ENCODE data around the gene TMEM45A.

TMEM45A gene

DNA sequence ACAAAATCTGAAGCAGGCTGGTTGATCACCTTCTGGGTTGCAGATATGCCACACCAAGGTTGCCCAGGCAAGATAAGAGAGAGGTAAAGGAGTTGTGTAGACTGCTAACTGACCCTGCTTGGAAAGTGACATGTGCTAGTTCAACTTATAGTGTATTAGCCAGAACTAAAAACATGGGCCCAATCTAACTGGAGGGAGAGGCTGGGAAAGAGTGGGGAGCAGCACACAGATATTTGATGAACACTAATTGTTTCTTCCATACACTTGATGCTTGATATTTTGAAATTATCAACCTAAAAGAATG is 61.9 kb downstream of the TMEM45A start:
- DNase-seq, result no peak
- in situ Hi-C loops (cut with HindIII; ENCODE audit: low pct_ligation_motif_present, low sequenced_read_pairs), result no loop called here
- Histone ChIP-seq H3K27ac (no peak overlapping the region), H3K27me3 (replicated peaks) (no peaks in the 10 kb centered on the region), H3K4me3 (ENCODE audit: low read depth, low read length) (no peak overlapping the region), H3K36me3 (replicated peaks) (no peaks in the 10 kb centered on the region)
- TF ChIP-seq, protein P1, sequence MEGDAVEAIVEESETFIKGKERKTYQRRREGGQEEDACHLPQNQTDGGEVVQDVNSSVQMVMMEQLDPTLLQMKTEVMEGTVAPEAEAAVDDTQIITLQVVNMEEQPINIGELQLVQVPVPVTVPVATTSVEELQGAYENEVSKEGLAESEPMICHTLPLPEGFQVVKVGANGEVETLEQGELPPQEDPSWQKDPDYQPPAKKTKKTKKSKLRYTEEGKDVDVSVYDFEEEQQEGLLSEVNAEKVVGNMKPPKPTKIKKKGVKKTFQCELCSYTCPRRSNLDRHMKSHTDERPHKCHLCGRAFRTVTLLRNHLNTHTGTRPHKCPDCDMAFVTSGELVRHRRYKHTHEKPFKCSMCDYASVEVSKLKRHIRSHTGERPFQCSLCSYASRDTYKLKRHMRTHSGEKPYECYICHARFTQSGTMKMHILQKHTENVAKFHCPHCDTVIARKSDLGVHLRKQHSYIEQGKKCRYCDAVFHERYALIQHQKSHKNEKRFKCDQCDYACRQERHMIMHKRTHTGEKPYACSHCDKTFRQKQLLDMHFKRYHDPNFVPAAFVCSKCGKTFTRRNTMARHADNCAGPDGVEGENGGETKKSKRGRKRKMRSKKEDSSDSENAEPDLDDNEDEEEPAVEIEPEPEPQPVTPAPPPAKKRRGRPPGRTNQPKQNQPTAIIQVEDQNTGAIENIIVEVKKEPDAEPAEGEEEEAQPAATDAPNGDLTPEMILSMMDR (IDR thresholded peaks at IDR 0.05; ENCODE audit: low read depth, low read length, missing control alignments), result no peak

DNA sequence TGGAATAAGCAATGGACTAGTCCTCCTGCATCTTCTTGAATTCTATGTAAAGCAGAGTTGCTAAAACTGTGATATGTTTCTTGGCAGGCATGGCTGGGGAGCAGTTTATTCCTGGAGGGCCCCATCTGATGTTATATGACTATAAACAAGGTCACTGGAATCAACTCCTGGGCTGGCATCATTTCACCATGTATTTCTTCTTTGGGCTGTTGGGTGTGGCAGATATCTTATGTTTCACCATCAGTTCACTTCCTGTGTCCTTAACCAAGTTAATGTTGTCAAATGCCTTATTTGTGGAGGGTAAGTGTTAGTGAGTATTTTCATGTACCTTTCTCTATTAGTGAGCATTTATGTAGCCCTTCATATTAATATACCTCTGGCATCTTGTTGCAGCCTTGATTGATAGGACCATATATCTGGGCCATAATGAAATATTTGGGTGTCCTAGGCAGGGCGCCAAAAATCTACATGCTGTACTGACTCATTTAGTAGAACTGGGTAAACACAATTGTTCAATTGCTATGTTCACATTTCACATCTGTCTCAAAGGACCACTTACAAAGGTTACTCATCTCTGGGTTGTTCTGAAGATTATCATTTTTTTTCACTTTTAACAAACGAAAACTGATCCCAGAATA is 64.4 kb downstream of the TMEM45A start:
- Histone ChIP-seq H3K36me3 (replicated peaks) (no peaks in the 10 kb centered on the region), H3K27me3 (replicated peaks) (no peaks in the 10 kb centered on the region), H3K27ac (no peak overlapping the region), H3K4me3 (ENCODE audit: low read depth, low read length) (no peak overlapping the region)
- in situ Hi-C loops (cut with HindIII; ENCODE audit: low pct_ligation_motif_present, low sequenced_read_pairs), result no loop called here
- TF ChIP-seq, protein P1 (IDR thresholded peaks at IDR 0.05; ENCODE audit: low read depth, low read length, missing control alignments), result no peak
- peak; percentile 61 for DNase-seq

DNA sequence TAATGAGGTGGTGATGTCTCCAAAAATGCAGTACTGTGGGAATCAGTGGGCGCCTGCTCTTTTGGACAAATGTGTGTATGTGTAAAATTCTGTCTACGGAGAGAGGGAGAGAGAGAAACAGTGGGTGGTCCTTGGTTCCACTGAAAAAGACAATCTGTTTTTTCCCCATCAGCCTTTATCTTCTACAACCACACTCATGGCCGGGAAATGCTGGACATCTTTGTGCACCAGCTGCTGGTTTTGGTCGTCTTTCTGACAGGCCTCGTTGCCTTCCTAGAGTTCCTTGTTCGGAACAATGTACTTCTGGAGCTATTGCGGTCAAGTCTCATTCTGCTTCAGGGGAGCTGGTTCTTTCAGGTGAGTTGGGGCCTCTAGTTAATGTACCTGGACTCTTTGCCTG is 65.8 kb downstream of the TMEM45A start:
- in situ Hi-C loops (cut with HindIII; ENCODE audit: low pct_ligation_motif_present, low sequenced_read_pairs), result no loop called here
- H3K36me3 ChIP-seq (replicated peaks), result no peaks in the 10 kb centered on the region
- DNase-seq, result no peak
- H3K4me3 ChIP-seq (ENCODE audit: low read depth, low read length), result no peak overlapping the region
- H3K27me3 ChIP-seq (replicated peaks), result no peaks in the 10 kb centered on the region
- TF ChIP-seq, protein P1 (IDR thresholded peaks at IDR 0.05; ENCODE audit: low read depth, low read length, missing control alignments), result no peak
- H3K27ac ChIP-seq, result no peak overlapping the region

DNA sequence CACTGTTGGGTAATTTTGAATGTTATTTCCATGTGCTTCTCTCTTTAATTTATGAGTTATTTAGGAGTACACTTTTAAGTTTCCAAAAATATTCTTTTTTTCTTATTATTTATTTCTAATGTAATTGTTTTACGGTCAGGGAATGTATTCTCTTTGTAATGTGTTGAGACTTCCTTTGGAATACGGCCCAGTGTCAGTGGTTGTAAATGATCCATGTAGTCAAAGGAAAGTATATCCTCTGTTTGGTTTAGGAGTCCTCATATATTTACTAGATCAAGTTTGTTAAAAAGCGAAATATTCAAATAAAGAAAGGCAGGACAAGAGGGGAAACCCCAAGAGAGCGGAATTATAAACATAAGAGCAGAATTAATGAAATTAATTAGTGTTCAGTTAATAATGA is 68.0 kb downstream of the TMEM45A start:
- no peak for DNase-seq
- Histone ChIP-seq H3K27ac (no peak overlapping the region), H3K36me3 (replicated peaks) (no peaks in the 10 kb centered on the region), H3K27me3 (replicated peaks) (no peaks in the 10 kb centered on the region), H3K4me3 (ENCODE audit: low read depth, low read length) (no peak overlapping the region)
- TF ChIP-seq, protein P1 (IDR thresholded peaks at IDR 0.05; ENCODE audit: low read depth, low read length, missing control alignments), result no peak
- in situ Hi-C loops (cut with HindIII; ENCODE audit: low pct_ligation_motif_present, low sequenced_read_pairs), result no loop called here

DNA sequence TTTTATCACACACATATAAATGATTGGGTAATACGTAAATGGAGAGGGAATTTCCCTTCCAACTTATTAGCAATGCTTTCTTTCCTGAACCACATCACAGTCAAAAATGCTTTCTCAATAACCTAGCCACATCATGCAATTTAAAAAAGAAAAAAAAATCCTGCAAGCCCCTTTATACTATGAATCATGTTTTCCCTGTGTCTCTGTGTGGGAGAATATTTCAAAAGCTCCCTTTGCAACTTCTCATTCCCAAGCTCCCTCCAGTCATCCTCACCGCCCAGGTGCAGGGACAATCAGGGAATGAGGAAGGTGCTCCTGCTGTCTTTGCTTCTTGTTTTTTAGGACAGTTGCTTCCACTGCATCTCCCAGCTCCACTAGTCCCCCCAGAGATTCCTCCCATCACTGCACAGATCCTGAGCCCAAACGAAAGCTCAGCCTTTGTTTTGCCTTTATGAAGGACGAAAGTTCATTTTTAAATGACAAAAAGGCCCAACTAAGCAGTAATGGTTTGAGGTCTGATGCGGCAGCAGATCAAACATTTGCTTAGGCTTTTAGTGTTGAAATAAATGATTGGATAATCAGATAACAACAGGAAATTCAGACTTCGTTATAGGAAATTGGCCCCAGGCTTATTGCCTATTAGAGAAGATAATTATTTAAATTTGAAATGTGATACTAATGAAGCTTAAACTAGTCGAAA is 69.2 kb downstream of the TMEM45A start:
- in situ Hi-C loops (cut with HindIII; ENCODE audit: low pct_ligation_motif_present, low sequenced_read_pairs), result no loop called here
- H3K27ac ChIP-seq, result no peak overlapping the region
- H3K4me3 ChIP-seq (ENCODE audit: low read depth, low read length), result no peak overlapping the region
- H3K27me3 ChIP-seq (replicated peaks), result no peaks in the 10 kb centered on the region
- H3K36me3 ChIP-seq (replicated peaks), result no peaks in the 10 kb centered on the region
- TF ChIP-seq, protein P1 (IDR thresholded peaks at IDR 0.05; ENCODE audit: low read depth, low read length, missing control alignments), result no peak
- DNase-seq, result no peak

All from brain microvascular endothelial cell (primary cell).